OCI-LY7 (cell line): ENCODE data around the gene CGB8. TPM values are rescaled to one million over a fixed set of nuclear protein-coding genes. Genes with fewer than 3 reads are reported as not detected.
A peak's percentile ranks its signal among the peaks of the same experiment; 100 is the strongest.
"Not testable (repeated sequence)": the region's sequence is repeated elsewhere in the genome, so short reads cannot be mapped to it uniquely, and the experiment has no call there.

Experiments used
- BruUV-seq: library from RNA; stranded (reverse); fragments of 400-500 nt; replicated peaks from 2 replicates; lab custom pipeline; 2021; lab: Mats Ljungman, UMichigan
- CTCF ChIA-PET: fragments of 300-600 bp; sonication (Branson Sonifier 250); formaldehyde crosslinking; loops from one replicate; lab custom pipeline; 2022; ENCODE audit warnings: antibody characterized with exemption; ENCODE audit not compliant: unreplicated experiment; lab: Charles Lee
- POLR2A ChIA-PET: fragments of 300-600 bp; sonication (Branson Sonifier 250); formaldehyde crosslinking; loops from one replicate; lab custom pipeline; 2022; ENCODE audit warnings: antibody characterized with exemption; lab: Charles Lee
- DNase-seq: peaks from one replicate; pipeline ENCODE4 v3.0.0-alpha.2; 2015; ENCODE audit warnings: low spot score
- H2AFZ ChIP-seq: fragments of 200-600 bp; sonication (generic), shearing (Covaris generic); 2 replicates; pipeline ENCODE4 v1.6.1; 2014; ENCODE audit warnings: mild to moderate bottlenecking, antibody characterized with exemption, low read length, moderate library complexity
- H3K27ac ChIP-seq: fragments of 200-600 bp; sonication (generic); 2 replicates; pipeline ENCODE4 v1.5.1; 2014; ENCODE audit warnings: mixed run types, low read depth, mild to moderate bottlenecking, moderate library complexity, low read length, inconsistent platforms; ENCODE audit not compliant: poor library complexity, severe bottlenecking
- H3K36me3 ChIP-seq: fragments of 200-600 bp; sonication (generic); 2 replicates; pipeline ENCODE4 v1.6.1; 2014; ENCODE audit warnings: mild to moderate bottlenecking, antibody characterized with exemption, low read length, moderate library complexity, mixed read lengths; ENCODE audit not compliant: insufficient read depth
- H3K4me1 ChIP-seq: fragments of 200-600 bp; sonication (generic); 2 replicates; pipeline ENCODE4 v1.5.1; 2014; ENCODE audit warnings: mild to moderate bottlenecking, low read length; ENCODE audit not compliant: insufficient read depth, poor library complexity, severe bottlenecking
- H3K4me2 ChIP-seq: fragments of 200-600 bp; sonication (generic); 2 replicates; pipeline ENCODE4 v1.6.1; 2014; ENCODE audit warnings: mild to moderate bottlenecking, low read length
- H3K4me3 ChIP-seq: fragments of 200-600 bp; sonication (generic); 2 replicates; pipeline ENCODE4 v1.5.1; 2014; ENCODE audit warnings: mild to moderate bottlenecking, low read depth, low read length; ENCODE audit not compliant: poor library complexity, severe bottlenecking
- H3K79me2 ChIP-seq: fragments of 200-600 bp; sonication (generic); 2 replicates; pipeline ENCODE4 v1.6.1; 2016; ENCODE audit warnings: low read depth, mild to moderate bottlenecking, low read length, moderate library complexity, mixed read lengths; ENCODE audit not compliant: insufficient read depth
- H3K9me2 ChIP-seq: fragments of 200-600 bp; sonication (generic); 2 replicates; pipeline ENCODE4 v1.6.1; 2016; ENCODE audit warnings: mild to moderate bottlenecking, low read length, mixed read lengths; ENCODE audit not compliant: insufficient read depth
- H3K9me3 ChIP-seq: fragments of 200-600 bp; sonication (generic); 2 replicates; pipeline ENCODE4 v1.6.1; 2014; ENCODE audit warnings: mild to moderate bottlenecking, mixed run types, low read length, mixed read lengths
- H4K20me1 ChIP-seq: fragments of 200-600 bp; sonication (generic); 2 replicates; pipeline ENCODE4 v1.6.1; 2014; ENCODE audit warnings: mild to moderate bottlenecking, antibody characterized with exemption, low read length, moderate library complexity, mixed read lengths; ENCODE audit not compliant: insufficient read depth
- CTCF ChIP-seq: fragments of 200-600 bp; sonication (generic); conservative IDR thresholded peaks from 2 replicates; pipeline ENCODE4 v1.5.1; 2014; ENCODE audit warnings: mild to moderate bottlenecking, antibody characterized with exemption, low read length, moderate library complexity, mixed read lengths
- EZH2phosphoT487 ChIP-seq: fragments of 200-600 bp; sonication (generic); IDR thresholded peaks from 2 replicates; pipeline ENCODE4 v1.6.1; 2018; ENCODE audit warnings: low read depth, borderline replicate concordance, mild to moderate bottlenecking, mixed run types, antibody characterized with exemption, low read length, moderate library complexity, mixed read lengths
- intact Hi-C: fragments of 100-400 bp; cut with micrococcal nuclease; formaldehyde crosslinking; loops from one replicate; pipeline ENCODE4 v1.10.0; 2022; ENCODE audit not compliant: unreplicated experiment
- total RNA-seq, 2 experiments: library from RNA; depleted of rRNA in 1 of 2; stranded (reverse); fragments of >200 nt in 1 of 2; shearing (Covaris generic) in 1 of 2; gene quantifications; 2 replicates each; pipeline ENCODE4 v1.2.3, GENCODE V29; 2014 to 2022

Gene CGB8
- total RNA-seq, 2 experiments from 2014 or later: not detected

GRCh38 chr19:49081273-49081672, 32.4 kb upstream of the CGB8 start:
- intact Hi-C loops: no loop called here
- H3K79me2 ChIP-seq: peaks cover 10% of the 10 kb centered on the region
- H4K20me1 ChIP-seq: peaks cover 6% of the 10 kb centered on the region
- no peak overlapping the region for H2AFZ ChIP-seq
- CTCF ChIA-PET: no interaction called here
- H3K4me2 ChIP-seq: no peak overlapping the region
- no peak for DNase-seq
- H3K4me1 ChIP-seq: peaks cover 6% of the 10 kb centered on the region
- H3K27ac ChIP-seq: no peak overlapping the region
- no peak overlapping the region for H3K4me3 ChIP-seq
- POLR2A ChIA-PET: no interaction called here
- H3K9me2 ChIP-seq: no peaks in the 10 kb centered on the region
- BruUV-seq: no TSS peak
- H3K36me3 ChIP-seq: peaks cover 5% of the 10 kb centered on the region
- TF ChIP-seq EZH2phosphoT487 (no peak), CTCF (no peak)
- H3K9me3 ChIP-seq: no peaks in the 10 kb centered on the region

- no peak overlapping the region for H3K27ac ChIP-seq
- H3K4me3 ChIP-seq: no peak overlapping the region
- H3K9me3 ChIP-seq: no peaks in the 10 kb centered on the region
- no peaks in the 10 kb centered on the region for H4K20me1 ChIP-seq
- intact Hi-C loops: no loop called here
- H3K4me1 ChIP-seq: peaks cover 6% of the 10 kb centered on the region
- no peak for DNase-seq
- no peaks in the 10 kb centered on the region for H3K9me2 ChIP-seq
- no peak for TF ChIP-seq CTCF
- no peak for TF ChIP-seq EZH2phosphoT487
- ChIA-PET CTCF (no interaction called here), POLR2A (no interaction called here)
- peaks cover under 1% of the 10 kb centered on the region; the same call in 1 of the 2 replicates for H3K79me2 ChIP-seq
- H3K4me2 ChIP-seq: no peak overlapping the region
- no peak overlapping the region for H2AFZ ChIP-seq
- no peaks in the 10 kb centered on the region for H3K36me3 ChIP-seq
- no TSS peak for BruUV-seq
These were observed 31.5 kb upstream of the CGB8 start for GRCh38 chr19:49080392-49080791.

GRCh38 chr19:49074869-49075268, 26.0 kb upstream of the CGB8 start:
- H3K9me2 ChIP-seq, H3K27ac ChIP-seq, intact Hi-C loops, BruUV-seq, H3K79me2 ChIP-seq, H3K9me3 ChIP-seq, H3K36me3 ChIP-seq, H4K20me1 ChIP-seq, H3K4me3 ChIP-seq, H3K4me2 ChIP-seq, CTCF ChIA-PET, H3K4me1 ChIP-seq, H2AFZ ChIP-seq: not testable (repeated sequence)
- peak; percentile 59 for TF ChIP-seq CTCF
- POLR2A ChIA-PET: interaction anchor here (0.7 kb wide), 1 partner anchor 23 kb away, joined by 4 read pairs; no protein-coding TSS in a partner anchor
- DNase-seq: peak; percentile 40
